Upper lobe of left lung (tissue), 6 donors: ENCODE results near the gene ADAT2. TPM values are rescaled to one million over a fixed set of nuclear protein-coding genes. Genes with fewer than 3 reads are reported as not detected.

ENCODE experiments used
- ATAC-seq, 2 donors: fragments of 200-7000 bp; cut with Tn5 transposase; one replicate each; pipeline ENCODE4 v1.9.1; 2022; ENCODE audit warnings: mild to moderate bottlenecking in 2 of 2, moderate library complexity in 2 of 2; ENCODE audit not compliant: low FRiP score in 2 of 2
- DNase-seq, 2 donors: peaks; one replicate each; pipeline ENCODE4 v3.0.0-alpha.2; 2019 to 2020
- H3K27ac ChIP-seq, 4 donors: fragments of 200-600 bp; sonication (generic); one replicate each; pipeline ENCODE4 v1.5.1; 2016 to 2019
- H3K27me3 ChIP-seq, 4 donors: fragments of 200-600 bp; sonication (generic); one replicate each; pipeline ENCODE4 v1.5.1; 2017 to 2019
- H3K36me3 ChIP-seq, 4 donors: fragments of 200-600 bp; sonication (generic); one replicate each; pipeline ENCODE4 v1.5.1; 2016 to 2019
- H3K4me1 ChIP-seq, 4 donors: fragments of 200-600 bp; sonication (generic); one replicate each; pipeline ENCODE4 v1.5.1; 2018 to 2019
- H3K4me3 ChIP-seq, 4 donors: fragments of 200-600 bp; sonication (generic); one replicate each; pipeline ENCODE4 v1.5.1; 2017 to 2019; ENCODE audit warnings: mild to moderate bottlenecking in 2 of 4, moderate library complexity in 1 of 4
- H3K9me3 ChIP-seq, 4 donors: fragments of 200-600 bp; sonication (generic); one replicate each; pipeline ENCODE4 v1.5.1; 2018 to 2019
- CTCF ChIP-seq, 6 experiments: fragments of 450-650 bp in 4 of 6; fragments of 200-600 bp in 2 of 6; sonication (generic) in 2 of 6; IDR thresholded peaks; one replicate each; pipeline ENCODE4 v1.5.1; 2016 to 2019; ENCODE audit warnings: antibody characterized with exemption in 6 of 6
- EP300 ChIP-seq, 4 donors: sonication (generic); formaldehyde crosslinking; IDR thresholded peaks; one replicate each; pipeline ENCODE4 v1.5.1; 2017; ENCODE audit warnings: antibody characterized with exemption in 4 of 4, control low read depth in 2 of 4
- POLR2A ChIP-seq, 4 donors: fragments of 450-650 bp; IDR thresholded peaks; one replicate each; pipeline ENCODE4 v1.5.1; 2016 to 2017; ENCODE audit warnings: antibody characterized with exemption in 4 of 4, mild to moderate bottlenecking in 2 of 4
- POLR2AphosphoS5 ChIP-seq, 2 donors: sonication (generic); formaldehyde crosslinking; IDR thresholded peaks; one replicate each; pipeline ENCODE4 v1.5.1; 2017; ENCODE audit warnings: antibody characterized with exemption in 2 of 2
- WGBS, 2 donors: methylation state at CpG; one replicate each; pipeline ENCODE4 v1.1.5; 2017 to 2018; 5-methylcytosine and 5-hydroxymethylcytosine counted together
- total RNA-seq, 6 donors: library from RNA; depleted of rRNA in 4 of 6; stranded (reverse); fragments of >200 nt in 4 of 6; gene quantifications; one replicate each; pipeline versions ENCODE4 v1.1.0 to v1.2.1, GENCODE V29; 2016 to 2021
- donor health status: DM: no; HTN: no; CAD: no; lungs with moderate emphysema.
- donor health status: DM: no; HTN: yes; CAD: no; lungs with severe emphysema.

ADAT2 gene
- total RNA-seq, 6 donors from 2014 or later, result 4.9 to 11.5 (median 6.8) TPM

GRCh38 chr6:143397227-143398222 lies 53.0 kb downstream of the ADAT2 start:
- Histone ChIP-seq H3K36me3 (no peaks in the 10 kb centered on the region), H3K27me3 (no peaks in the 10 kb centered on the region), H3K4me3 (no peak overlapping the region), H3K9me3 (no peaks in the 10 kb centered on the region), H3K27ac (peak overlapping the region in 2 of 4 donors; percentile 9 to 50), H3K4me1 (peaks cover 9 to 23% (median 12%) of the 10 kb centered on the region in 4 donors)
- DNase-seq, result peak in 1 of 2 donors; percentile 84
- 57 to 60% methylated on average over 16 of the region's 16 CpGs for WGBS, 2 donors
- TF ChIP-seq POLR2A (IDR thresholded peaks at IDR 0.05) (no peak), CTCF (IDR thresholded peaks at IDR 0.05) (no peak), EP300 (IDR thresholded peaks at IDR 0.05) (peak in 3 of 4 donors; percentile 21 to 74 (median 38)), POLR2AphosphoS5 (IDR thresholded peaks at IDR 0.05) (peak; percentile 18 to 41)
- ATAC-seq, result peak; percentile 78 to 90

GRCh38 chr6:143396497-143397226 lies 53.8 kb downstream of the ADAT2 start:
- WGBS, 2 donors, result 63 to 71% methylated on average over 10 of the region's 10 CpGs

GRCh38 chr6:143395699-143396098 lies 54.8 kb downstream of the ADAT2 start:
- Histone ChIP-seq H3K36me3 (no peaks in the 10 kb centered on the region), H3K9me3 (no peaks in the 10 kb centered on the region), H3K4me1 (peaks cover 1 to 18% (median 6%) of the 10 kb centered on the region in 4 donors), H3K27me3 (no peaks in the 10 kb centered on the region), H3K27ac (no peak overlapping the region), H3K4me3 (no peak overlapping the region)
- ATAC-seq (no peak), DNase-seq (no peak)
- TF ChIP-seq CTCF (IDR thresholded peaks at IDR 0.05) (no peak), EP300 (IDR thresholded peaks at IDR 0.05) (no peak), POLR2AphosphoS5 (IDR thresholded peaks at IDR 0.05) (no peak), POLR2A (IDR thresholded peaks at IDR 0.05) (no peak)
- 96 to 100% methylated on average over 5 of the region's 5 CpGs for WGBS, 2 donors

More at GRCh38 chr6:143396497-143397226, 53.8 kb downstream of the ADAT2 start:
- DNase-seq (peak in 1 of 2 donors; percentile 37), ATAC-seq (peak; percentile 7 to 17)
- TF ChIP-seq CTCF (IDR thresholded peaks at IDR 0.05) (no peak), EP300 (IDR thresholded peaks at IDR 0.05) (no peak), POLR2AphosphoS5 (IDR thresholded peaks at IDR 0.05) (no peak), POLR2A (IDR thresholded peaks at IDR 0.05) (no peak)
- H3K9me3 ChIP-seq, result no peaks in the 10 kb centered on the region
- H3K4me3 ChIP-seq, result no peak overlapping the region
- H3K27ac ChIP-seq, result peak overlapping the region in 2 of 4 donors; percentile 9 to 31
- H3K36me3 ChIP-seq, result no peaks in the 10 kb centered on the region
- H3K4me1 ChIP-seq, result peaks cover 9 to 23% (median 12%) of the 10 kb centered on the region in 4 donors
- no peaks in the 10 kb centered on the region for H3K27me3 ChIP-seq

- Histone ChIP-seq H3K4me1 (peaks cover 0 to 11% (median 0%) of the 10 kb centered on the region in 4 donors), H3K36me3 (no peaks in the 10 kb centered on the region), H3K9me3 (no peaks in the 10 kb centered on the region), H3K27ac (no peak overlapping the region), H3K27me3 (no peaks in the 10 kb centered on the region), H3K4me3 (no peak overlapping the region)
- no peak for DNase-seq
- TF ChIP-seq POLR2A (IDR thresholded peaks at IDR 0.05), result no peak
- no peak for TF ChIP-seq POLR2AphosphoS5 (IDR thresholded peaks at IDR 0.05)
- TF ChIP-seq CTCF (IDR thresholded peaks at IDR 0.05), result no peak
- no peak for TF ChIP-seq EP300 (IDR thresholded peaks at IDR 0.05)
- no peak for ATAC-seq
- 81 to 82% methylated on average over 4 of the region's 4 CpGs for WGBS, 2 donors
Measured at GRCh38 chr6:143394389-143394788, 56.1 kb downstream of the ADAT2 start.
